Stimulated activated CD8-positive, alpha-beta memory T cell treated with anti-CD3 and anti-CD28 coated beads, Interleukin-4, amount 100 ng/mL, for 4 hours (primary cell): Measurements from ENCODE around the gene GDF10.

Source experiments
- DNase-seq, 2 donors: peaks; one replicate each; pipeline ENCODE4 v3.0.0-alpha.2; 2020; ENCODE audit warnings: low read depth in 2 of 2, low spot score in 1 of 2

Gene GDF10

GRCh38 chr10:47312663-47312995, 12.6 kb downstream of the GDF10 start:
- DNase-seq = no peak

DNA sequence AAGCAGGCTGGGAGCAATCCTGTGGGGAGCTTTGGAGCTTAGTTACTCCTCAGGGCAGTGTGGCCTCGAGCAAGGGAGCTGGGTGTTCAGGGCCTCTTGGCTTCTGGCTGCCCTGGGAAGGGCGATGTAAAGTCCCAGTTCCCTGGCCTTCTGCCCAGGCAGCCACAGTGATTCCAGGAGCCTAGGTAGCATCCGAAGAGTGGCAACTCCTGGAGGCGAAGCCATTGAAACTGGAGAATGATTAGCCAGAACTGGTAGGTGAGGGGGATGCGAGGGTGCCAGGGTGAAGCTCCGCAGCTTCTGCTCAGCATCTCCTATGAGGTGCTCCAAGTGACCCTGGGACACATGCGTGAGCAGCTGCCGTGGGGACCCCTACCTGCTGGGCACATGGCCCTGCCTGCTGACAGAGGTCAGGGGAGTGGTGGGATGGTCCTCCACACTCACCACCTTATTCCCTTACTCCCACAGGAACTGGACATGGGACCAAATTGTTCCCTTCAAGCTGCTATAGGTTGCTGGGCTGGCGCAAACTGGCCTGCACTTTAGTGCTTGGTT, 14.5 kb downstream of the GDF10 start:
- no peak for DNase-seq

GRCh38 chr10:47315421-47315820, 15.4 kb downstream of the GDF10 start:
- no peak for DNase-seq

- DNase-seq = no peak
Observed at GRCh38 chr10:47316131-47316530, 16.1 kb downstream of the GDF10 start.

DNA sequence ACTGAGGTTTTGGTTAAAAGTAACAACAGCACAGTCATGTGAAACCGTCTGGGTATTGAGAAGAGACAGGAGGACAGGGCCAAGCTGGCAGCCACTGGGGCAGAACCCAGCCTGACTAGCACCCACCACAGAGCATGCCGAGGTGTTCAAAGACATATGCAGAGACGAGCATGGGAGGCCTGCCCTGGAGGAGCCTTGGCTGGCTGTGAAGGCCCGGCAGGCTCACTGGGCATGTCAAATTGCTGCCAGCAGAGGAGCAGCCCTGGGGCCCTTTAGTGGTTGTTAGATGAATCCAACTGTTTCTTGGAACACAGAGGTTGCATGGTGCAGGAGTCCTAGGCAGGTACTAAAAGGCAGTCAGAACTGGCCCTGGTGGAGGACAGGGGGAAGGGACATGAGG, 17.3 kb downstream of the GDF10 start:
- no peak for DNase-seq

GRCh38 chr10:47318706-47319105, 18.7 kb downstream of the GDF10 start:
- no peak for DNase-seq

DNA sequence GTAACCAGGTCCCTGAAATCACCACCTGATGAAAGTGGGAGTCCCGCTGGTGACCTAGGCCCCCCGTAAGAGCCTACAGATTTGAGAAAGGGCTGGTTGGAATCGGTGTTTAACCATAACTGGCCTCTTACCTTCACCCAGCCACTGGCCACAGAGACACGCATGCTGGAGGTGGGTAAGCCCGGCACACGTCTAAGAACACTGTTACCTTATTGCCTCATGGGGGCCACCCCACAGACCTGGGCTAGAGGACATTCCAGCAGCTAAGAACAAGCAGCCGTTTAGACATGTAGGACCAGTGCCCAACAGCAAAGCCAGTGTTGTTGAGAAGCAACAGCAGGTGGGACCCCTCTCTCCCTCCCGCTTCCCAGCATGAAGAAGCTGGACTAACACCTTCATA, 19.8 kb downstream of the GDF10 start:
- no peak for DNase-seq

GRCh38 chr10:47320812-47321211, 20.8 kb downstream of the GDF10 start:
- DNase-seq = no peak

GRCh38 chr10:47321521-47322195, 21.7 kb downstream of the GDF10 start:
- DNase-seq = no peak

DNA sequence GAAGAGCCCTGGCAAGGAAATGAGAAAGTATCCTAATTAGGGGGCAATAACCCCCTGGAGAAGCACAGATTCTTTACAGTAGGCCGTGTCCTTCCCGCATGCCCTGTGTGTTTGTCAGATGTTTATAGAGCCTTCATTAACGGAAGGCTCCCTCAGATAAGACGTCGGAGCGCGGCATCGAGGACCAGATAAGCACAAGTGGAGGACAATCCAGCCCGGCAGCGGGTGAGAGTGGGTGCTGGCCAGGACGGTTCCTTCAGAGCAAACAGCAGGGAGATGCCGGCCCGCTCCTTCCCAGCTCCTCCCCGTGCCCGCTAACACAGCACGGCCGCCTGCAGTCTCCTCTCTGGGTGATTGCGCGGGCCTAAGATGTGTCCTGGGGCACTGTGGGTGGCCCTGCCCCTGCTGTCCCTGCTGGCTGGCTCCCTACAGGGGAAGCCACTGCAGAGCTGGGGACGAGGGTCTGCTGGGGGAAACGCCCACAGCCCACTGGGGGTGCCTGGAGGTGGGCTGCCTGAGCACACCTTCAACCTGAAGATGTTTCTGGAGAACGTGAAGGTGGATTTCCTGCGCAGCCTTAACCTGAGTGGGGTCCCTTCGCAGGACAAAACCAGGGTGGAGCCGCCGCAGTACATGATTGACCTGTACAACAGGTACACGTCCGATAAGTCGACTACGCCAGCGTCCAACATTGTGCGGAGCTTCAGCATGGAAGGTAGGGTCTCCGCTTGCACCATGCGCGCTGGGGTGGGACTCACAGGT, 22.5 kb downstream of the GDF10 start, which contains the start of gene GDF2:
Gene GDF2, plus strand, starts transcription at position 155 of the 762 bp plus-strand sequence. Its CDS starts 215 bp downstream, at position 370.
- DNase-seq = no peak

DNA sequence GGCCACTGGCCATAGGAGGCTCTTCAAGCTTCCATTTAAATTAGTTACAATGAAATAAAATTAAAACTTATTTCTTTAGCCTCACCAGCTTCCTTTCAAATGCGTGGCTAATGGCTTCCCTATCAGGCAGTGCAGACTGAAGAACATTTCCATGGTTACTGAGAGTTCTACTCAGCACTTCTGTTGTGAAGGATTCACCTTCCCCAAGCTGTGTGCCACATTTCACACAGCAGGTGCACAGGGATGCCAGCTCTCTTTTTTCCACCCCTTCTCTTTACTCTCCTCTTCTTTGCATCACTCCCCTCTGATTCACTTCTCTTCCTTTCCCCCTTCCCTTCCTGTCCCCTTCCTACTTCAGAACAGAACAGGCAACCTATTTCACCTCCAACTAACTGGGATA, 23.1 kb downstream of the GDF10 start:
- DNase-seq = no peak

DNA sequence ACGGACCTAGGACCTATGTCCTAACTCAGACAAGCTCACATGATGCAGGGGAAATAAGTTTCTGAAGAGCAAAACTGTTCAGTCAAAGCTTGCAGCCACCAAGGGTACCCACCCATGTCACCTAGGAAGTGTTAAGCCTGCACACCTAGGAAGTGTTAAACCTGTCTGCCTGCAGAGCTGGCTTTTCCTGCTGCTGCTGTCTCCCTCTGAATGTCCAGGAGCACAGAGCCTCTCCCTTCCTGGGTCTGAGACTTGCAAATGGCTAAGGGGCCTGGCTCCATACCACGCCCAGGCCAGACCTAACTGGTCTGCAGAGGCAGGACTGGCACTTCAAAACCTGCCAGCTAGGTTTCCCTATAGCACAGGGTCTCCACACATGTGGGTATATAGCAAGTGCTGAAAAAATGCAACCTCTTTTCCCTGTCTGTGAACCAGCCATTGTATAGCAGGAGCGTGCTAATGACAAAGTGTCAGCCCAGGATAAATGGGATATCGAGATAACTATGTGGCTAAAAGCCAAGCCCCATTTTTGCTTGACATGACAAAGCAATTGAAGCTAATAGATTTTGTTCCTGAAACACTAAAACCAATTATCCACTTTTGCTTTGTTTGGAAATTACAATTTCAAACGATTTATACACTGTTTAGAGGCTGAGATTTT, 23.8 kb downstream of the GDF10 start:
- no peak for DNase-seq

GRCh38 chr10:47325303-47326291, 25.6 kb downstream of the GDF10 start:
- no peak for DNase-seq

GRCh38 chr10:47326306-47326926, 26.4 kb downstream of the GDF10 start:
- DNase-seq = no peak

GRCh38 chr10:47326927-47327330, 26.9 kb downstream of the GDF10 start:
- no peak for DNase-seq

DNA sequence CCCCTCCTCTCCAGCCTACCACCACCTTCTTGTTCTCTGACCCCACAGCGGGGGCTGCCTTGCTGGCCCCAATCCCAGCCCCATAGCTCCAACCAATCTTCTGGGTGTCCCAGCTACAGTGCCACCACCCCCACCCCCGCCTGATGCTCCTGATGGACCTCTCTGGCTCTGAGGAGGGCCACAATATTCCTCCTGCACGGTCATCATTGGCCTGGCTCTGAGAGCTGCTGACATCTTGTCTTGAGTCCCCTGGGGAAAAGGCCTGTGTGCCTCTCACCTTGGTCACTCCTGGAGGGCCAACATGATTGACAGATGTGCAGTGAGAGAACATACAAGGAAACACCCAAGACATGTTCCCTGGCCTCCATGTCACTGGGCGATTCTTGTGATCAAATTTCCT, 29.9 kb downstream of the GDF10 start:
- DNase-seq = no peak

- no peak for DNase-seq
Observed at GRCh38 chr10:47330366-47330765, 30.4 kb downstream of the GDF10 start.

- DNase-seq = no peak
Observed at GRCh38 chr10:47330804-47331203, 30.8 kb downstream of the GDF10 start.

DNA sequence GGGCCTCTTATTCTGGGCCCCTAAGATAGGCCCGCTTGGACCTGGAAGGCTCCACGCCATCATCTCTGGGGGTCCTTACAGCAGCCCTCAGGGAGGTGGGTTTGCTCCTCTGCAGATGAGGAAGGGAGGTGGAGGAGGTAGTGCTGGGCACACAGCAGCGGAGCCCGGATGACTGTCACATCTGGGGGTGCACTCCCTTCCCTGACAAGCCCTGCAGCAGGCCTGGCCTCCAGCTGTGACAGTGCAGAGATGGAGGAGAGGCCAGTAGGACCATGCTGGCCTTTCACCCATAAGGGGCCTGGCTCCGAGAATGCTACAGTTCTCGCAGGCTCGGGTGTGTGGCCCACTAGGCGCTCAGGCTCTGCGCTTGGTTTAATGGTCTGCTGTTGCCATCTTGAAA, 31.5 kb downstream of the GDF10 start:
- no peak for DNase-seq

DNA sequence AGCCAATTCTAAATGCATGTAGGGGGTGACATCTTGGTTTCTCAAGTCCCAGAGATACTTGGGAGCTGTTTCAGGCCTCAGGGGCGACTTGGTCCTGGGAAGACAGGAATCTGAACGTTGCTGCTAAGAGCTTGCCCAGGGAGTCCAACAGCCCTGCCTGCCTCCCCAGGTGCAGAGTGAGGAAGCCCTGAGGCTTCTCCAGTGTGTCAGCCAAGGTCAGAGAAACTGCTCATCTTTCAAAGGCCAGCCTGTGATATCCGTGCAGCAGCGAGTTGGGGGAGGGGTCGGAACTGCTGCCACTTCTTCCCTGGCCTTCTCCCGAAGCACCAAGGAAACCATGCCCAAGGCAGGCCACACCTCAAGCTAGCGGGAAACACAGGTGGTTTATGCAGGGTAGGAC, 32.0 kb downstream of the GDF10 start:
- no peak for DNase-seq
